Body of pancreas (tissue), 4 donors: Measurements from ENCODE around the gene EIF1AY.

Experiments
- CTCF ChIP-seq, 7 experiments: fragments of 450-650 bp in 4 of 7; fragments of 200-600 bp in 3 of 7; sonication (generic) in 3 of 7; IDR thresholded peaks; one replicate each; pipeline ENCODE4 v1.5.1; 2016 to 2019; ENCODE audit warnings: antibody characterized with exemption in 7 of 7
- POLR2A ChIP-seq, 3 donors: fragments of 450-650 bp; IDR thresholded peaks; one replicate each; pipeline ENCODE4 v1.6.1; 2016; ENCODE audit warnings: antibody characterized with exemption in 3 of 3, mild to moderate bottlenecking in 2 of 3

GRCh38 chrY:20528435-20528834 lies 47.1 kb upstream of the EIF1AY start:
- TF ChIP-seq CTCF (IDR thresholded peaks at IDR 0.05) = no peak
- no peak for TF ChIP-seq POLR2A (IDR thresholded peaks at IDR 0.05)
